ENCODE measurements around the gene DDX20.

DDX20 gene

DNA sequence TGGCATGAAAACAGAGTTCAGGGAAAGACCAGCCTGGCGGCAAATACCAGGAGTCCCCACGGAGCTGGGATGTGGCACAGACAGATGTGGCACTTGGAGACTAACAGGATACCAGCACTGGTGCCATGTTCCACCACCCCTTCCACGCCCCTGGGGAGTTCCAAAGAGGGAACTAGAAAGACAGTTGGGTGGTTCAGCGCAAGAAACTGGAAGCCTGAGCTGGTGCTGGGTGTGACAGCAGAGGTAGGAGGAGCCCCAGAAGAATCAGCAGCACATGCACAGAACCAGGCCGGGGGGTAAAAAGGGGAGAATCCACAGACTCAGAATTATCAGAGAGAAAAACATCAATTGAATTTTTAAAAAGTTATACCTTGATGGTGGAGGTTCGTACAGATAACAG, 22.4 kb downstream of the DDX20 start:
- Histone ChIP-seq H3K4me3 (ENCODE audit: low read depth, low read length) (no peak overlapping the region), H3K27ac (no peak overlapping the region), H3K9me3 (ENCODE audit: severe bottlenecking) (no peaks in the 10 kb centered on the region), H3K27me3 (ENCODE audit: insufficient read depth, low read depth, severe bottlenecking) (no peaks in the 10 kb centered on the region), H3K36me3 (no peaks in the 10 kb centered on the region)
- TF ChIP-seq, protein P1, sequence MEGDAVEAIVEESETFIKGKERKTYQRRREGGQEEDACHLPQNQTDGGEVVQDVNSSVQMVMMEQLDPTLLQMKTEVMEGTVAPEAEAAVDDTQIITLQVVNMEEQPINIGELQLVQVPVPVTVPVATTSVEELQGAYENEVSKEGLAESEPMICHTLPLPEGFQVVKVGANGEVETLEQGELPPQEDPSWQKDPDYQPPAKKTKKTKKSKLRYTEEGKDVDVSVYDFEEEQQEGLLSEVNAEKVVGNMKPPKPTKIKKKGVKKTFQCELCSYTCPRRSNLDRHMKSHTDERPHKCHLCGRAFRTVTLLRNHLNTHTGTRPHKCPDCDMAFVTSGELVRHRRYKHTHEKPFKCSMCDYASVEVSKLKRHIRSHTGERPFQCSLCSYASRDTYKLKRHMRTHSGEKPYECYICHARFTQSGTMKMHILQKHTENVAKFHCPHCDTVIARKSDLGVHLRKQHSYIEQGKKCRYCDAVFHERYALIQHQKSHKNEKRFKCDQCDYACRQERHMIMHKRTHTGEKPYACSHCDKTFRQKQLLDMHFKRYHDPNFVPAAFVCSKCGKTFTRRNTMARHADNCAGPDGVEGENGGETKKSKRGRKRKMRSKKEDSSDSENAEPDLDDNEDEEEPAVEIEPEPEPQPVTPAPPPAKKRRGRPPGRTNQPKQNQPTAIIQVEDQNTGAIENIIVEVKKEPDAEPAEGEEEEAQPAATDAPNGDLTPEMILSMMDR (IDR thresholded peaks at IDR 0.05; ENCODE audit: low read depth, low read length), result no peak
- DNase-seq, result no peak

- Histone ChIP-seq H3K9me3 (ENCODE audit: severe bottlenecking) (no peaks in the 10 kb centered on the region), H3K27ac (no peak overlapping the region), H3K4me3 (ENCODE audit: low read depth, low read length) (no peak overlapping the region), H3K27me3 (ENCODE audit: insufficient read depth, low read depth, severe bottlenecking) (no peaks in the 10 kb centered on the region), H3K36me3 (no peaks in the 10 kb centered on the region)
- TF ChIP-seq, protein P1 (IDR thresholded peaks at IDR 0.05; ENCODE audit: low read depth, low read length), result no peak
- DNase-seq, result no peak
Observed at GRCh38 chr1:111778541-111779051, 22.9 kb downstream of the DDX20 start.

DNA sequence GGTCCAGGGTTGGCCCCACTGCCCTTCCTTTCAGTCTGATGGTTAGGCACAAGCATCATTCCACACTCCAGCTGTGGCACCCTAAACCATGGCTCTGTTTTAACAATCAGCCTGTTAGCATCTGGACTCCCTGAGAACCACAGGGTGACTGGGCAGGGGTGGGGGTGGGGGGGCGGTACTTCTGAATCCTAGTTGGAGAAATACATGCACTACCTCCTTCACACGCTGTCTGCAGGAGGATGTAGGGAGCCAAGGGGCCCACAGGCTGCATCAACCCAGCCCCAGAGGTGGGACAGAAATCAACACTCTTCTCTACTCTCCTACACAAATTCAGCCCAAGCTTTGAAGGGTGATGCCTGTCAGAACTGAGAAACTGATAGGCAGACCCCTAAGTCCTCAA, 23.8 kb downstream of the DDX20 start:
- no peaks in the 10 kb centered on the region for H3K27me3 ChIP-seq (ENCODE audit: insufficient read depth, low read depth, severe bottlenecking)
- H3K4me3 ChIP-seq (ENCODE audit: low read depth, low read length), result no peak overlapping the region
- no peak for DNase-seq
- H3K27ac ChIP-seq, result no peak overlapping the region
- H3K36me3 ChIP-seq, result no peaks in the 10 kb centered on the region
- TF ChIP-seq, protein P1 (IDR thresholded peaks at IDR 0.05; ENCODE audit: low read depth, low read length), result no peak
- no peaks in the 10 kb centered on the region for H3K9me3 ChIP-seq (ENCODE audit: severe bottlenecking)

GRCh38 chr1:111784273-111784901, 28.7 kb downstream of the DDX20 start:
- Histone ChIP-seq H3K9me3 (ENCODE audit: severe bottlenecking) (no peaks in the 10 kb centered on the region), H3K4me3 (ENCODE audit: low read depth, low read length) (no peak overlapping the region), H3K27me3 (ENCODE audit: insufficient read depth, low read depth, severe bottlenecking) (no peaks in the 10 kb centered on the region), H3K36me3 (no peaks in the 10 kb centered on the region), H3K27ac (no peak overlapping the region)
- DNase-seq, result no peak
- TF ChIP-seq, protein P1 (IDR thresholded peaks at IDR 0.05; ENCODE audit: low read depth, low read length), result no peak

DNA sequence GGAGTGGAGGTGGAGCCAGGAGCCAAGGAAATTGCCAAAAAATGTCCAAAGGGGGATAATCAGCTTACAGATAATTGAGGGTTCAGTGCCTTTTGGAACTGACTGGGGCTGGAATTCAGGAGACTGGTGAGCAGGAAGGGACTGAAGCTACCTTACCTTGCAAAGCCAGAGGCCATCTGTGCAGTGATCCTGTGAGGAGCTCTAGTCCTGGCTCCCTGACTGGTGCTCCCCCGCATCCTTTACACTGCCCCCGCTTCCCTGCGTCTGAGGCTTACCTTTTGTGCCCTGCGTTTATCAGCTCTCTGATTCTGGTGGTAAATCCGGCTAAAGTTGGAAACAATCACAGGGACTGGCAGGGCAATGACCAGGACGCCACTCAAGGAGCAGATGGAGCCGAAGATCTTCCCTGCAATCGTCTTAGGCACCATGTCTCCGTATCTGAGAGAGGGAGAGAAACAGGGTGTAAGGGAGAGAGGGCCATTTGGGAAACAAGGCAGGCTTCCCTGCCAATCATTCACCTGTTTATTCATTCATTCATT, 31.0 kb downstream of the DDX20 start:
- Histone ChIP-seq H3K27me3 (ENCODE audit: insufficient read depth, low read depth, severe bottlenecking) (no peaks in the 10 kb centered on the region), H3K9me3 (ENCODE audit: severe bottlenecking) (no peaks in the 10 kb centered on the region), H3K27ac (peak overlapping the region; percentile 40), H3K36me3 (no peaks in the 10 kb centered on the region), H3K4me3 (ENCODE audit: low read depth, low read length) (no peak overlapping the region)
- TF ChIP-seq, protein P1 (IDR thresholded peaks at IDR 0.05; ENCODE audit: low read depth, low read length), result no peak
- peak; percentile 75 for DNase-seq
